Fibroblast of lung (primary cell): Measurements from ENCODE around the gene TCAF1. TPM values are rescaled to one million over a fixed set of nuclear protein-coding genes. Genes with fewer than 3 reads are reported as not detected.
"Not testable (repeated sequence)": the region's sequence is repeated elsewhere in the genome, so short reads cannot be mapped to it uniquely, and the experiment has no call there.

Source experiments
- DNase-seq, 2 donors: peaks; one replicate each; pipeline versions ENCODE4 v3.0.0 to v3.0.0-alpha.2; 2010; ENCODE audit warnings: low read depth in 2 of 2
- H2AFZ ChIP-seq: 2 replicates; pipeline ENCODE4 v1.5.1; 2012; ENCODE audit warnings: low read length, control low read depth, inconsistent platforms
- H3K27ac ChIP-seq: 2 replicates; pipeline ENCODE4 v1.5.1; 2011; ENCODE audit warnings: low read length, control low read depth; ENCODE audit not compliant: insufficient read depth
- H3K27me3 ChIP-seq: 2 replicates; pipeline ENCODE4 v1.5.1; 2011; ENCODE audit warnings: mild to moderate bottlenecking, low read length; ENCODE audit not compliant: control insufficient read depth, insufficient read depth
- H3K36me3 ChIP-seq: 2 replicates; pipeline ENCODE4 v1.5.1; 2011; ENCODE audit warnings: low read length; ENCODE audit not compliant: control insufficient read depth, insufficient read depth
- H3K4me1 ChIP-seq: 2 replicates; pipeline ENCODE4 v1.5.1; 2011; ENCODE audit warnings: low read length; ENCODE audit not compliant: control insufficient read depth, insufficient read depth; ENCODE audit errors: extremely low read depth
- H3K4me2 ChIP-seq: 2 replicates; pipeline ENCODE4 v1.5.1; 2011; ENCODE audit warnings: low read length, control low read depth; ENCODE audit not compliant: insufficient read depth; ENCODE audit errors: extremely low read depth
- H3K4me3 ChIP-seq, 4 experiments: fragments of 200-600 bp in 1 of 4; sonication (generic) in 1 of 4; replicated peaks in 1 of 4; 2 replicates each; pipeline ENCODE4 v1.5.1; 2011 to 2016; ENCODE audit warnings: low read length in 4 of 4, low read depth in 3 of 4, mild to moderate bottlenecking in 3 of 4, control low read depth in 2 of 4, inconsistent platforms in 1 of 4, mixed read lengths in 1 of 4; ENCODE audit not compliant: insufficient read depth in 1 of 4; ENCODE audit errors: control extremely low read depth in 1 of 4
- H3K79me2 ChIP-seq: 2 replicates; pipeline ENCODE4 v1.5.1; 2012; ENCODE audit warnings: mild to moderate bottlenecking, low read length, inconsistent platforms; ENCODE audit not compliant: control insufficient read depth, insufficient read depth
- H3K9ac ChIP-seq: 2 replicates; pipeline ENCODE4 v1.5.1; 2011; ENCODE audit warnings: mild to moderate bottlenecking, low read length, control low read depth; ENCODE audit not compliant: insufficient read depth
- H3K9me3 ChIP-seq: 2 replicates; pipeline ENCODE4 v1.5.1; 2012; ENCODE audit warnings: low read depth, low read length; ENCODE audit not compliant: control insufficient read depth, insufficient read depth
- H4K20me1 ChIP-seq: 2 replicates; pipeline ENCODE4 v1.5.1; 2011; ENCODE audit warnings: low read length; ENCODE audit not compliant: control insufficient read depth, insufficient read depth; ENCODE audit errors: extremely low read depth
- polyA plus RNA-seq, 2 donors: library from polyadenylated mRNA; depleted of rRNA in 1 of 2; stranded (reverse) in 1 of 2; unstranded in 1 of 2; fragments of >200 nt; gene quantifications; 2 replicates each; pipeline ENCODE4 v1.2.1, GENCODE V29; 2011 to 2012; ENCODE audit warnings: missing spikeins in 1 of 2
- total RNA-seq: library from RNA; depleted of rRNA; stranded (reverse); fragments of >200 nt; gene quantifications from 2 replicates; pipeline ENCODE4 v1.2.1, GENCODE V29; 2014
- TF ChIP-seq, protein P1 (sequence below), 2 donors: IDR thresholded peaks in 1 of 2; conservative IDR thresholded peaks in 1 of 2; 1 replicate in 1 of 2; 2 replicates in 1 of 2; pipeline ENCODE4 v1.5.1; 2011 to 2012; ENCODE audit warnings: low read length in 2 of 2, control low read depth in 1 of 2, inconsistent platforms in 1 of 2, low read depth in 1 of 2, mild to moderate bottlenecking in 1 of 2

Gene TCAF1
- total and polyA plus RNA-seq, 2 donors (not counting 1 experiment from before 2014, with no cell fraction given): 61.2 to 65.6 TPM

DNA sequence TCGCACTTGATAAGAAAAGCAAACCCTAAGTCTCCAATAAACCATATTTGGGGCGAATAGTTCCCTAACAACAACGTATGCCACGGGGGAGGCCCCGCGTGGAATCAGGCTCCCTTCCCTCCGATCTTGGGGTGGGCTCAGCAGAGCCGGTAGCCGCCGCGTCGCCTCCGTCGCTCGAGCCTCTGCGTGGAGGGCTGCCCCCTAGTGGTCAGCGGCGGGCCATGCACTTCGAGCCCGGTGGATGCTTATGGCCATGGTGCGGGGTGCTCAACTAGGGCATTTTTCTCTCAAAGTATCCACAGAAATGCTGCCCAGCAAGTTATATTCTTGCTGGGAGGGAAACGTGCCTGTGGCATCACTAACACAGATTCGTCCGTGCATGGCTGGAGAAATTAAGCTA is 64.8 kb downstream of the TCAF1 start:
- H2AFZ ChIP-seq, H3K9me3 ChIP-seq: not testable (repeated sequence)
- peak overlapping the region in 2 of 4 experiments; percentile 28 to 30 for H3K4me3 ChIP-seq

DNA sequence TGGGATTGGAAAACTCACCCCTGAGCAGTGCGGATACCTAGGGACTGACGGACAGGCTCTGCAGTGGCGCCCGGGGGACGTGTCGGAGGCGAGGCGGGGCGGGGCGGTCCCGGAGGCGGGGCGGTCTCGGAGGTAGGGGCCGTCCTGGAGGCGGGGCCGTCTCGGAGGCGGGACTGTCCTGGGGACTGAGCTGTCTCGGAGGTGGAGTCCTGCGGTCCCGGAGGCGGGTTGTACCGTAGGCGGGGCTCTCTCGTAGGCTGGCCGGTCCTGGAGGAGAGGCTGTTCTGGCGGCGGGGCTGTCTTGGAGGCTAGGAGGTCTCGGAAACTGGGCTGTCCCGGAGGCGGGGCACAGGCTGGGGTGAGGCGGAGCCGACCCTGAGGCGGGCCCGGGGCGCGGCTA is 65.4 kb downstream of the TCAF1 start:
- not testable (repeated sequence) for H2AFZ ChIP-seq, H3K9me3 ChIP-seq, H4K20me1 ChIP-seq, H3K4me1 ChIP-seq, H3K9ac ChIP-seq, DNase-seq, H3K27me3 ChIP-seq, H3K4me2 ChIP-seq, H3K27ac ChIP-seq, H3K36me3 ChIP-seq, H3K79me2 ChIP-seq
- H3K4me3 ChIP-seq: peak overlapping the region in 3 of 4 experiments; percentile 26 to 49 (median 43)

More for the DNA sequence above, 64.8 kb downstream of the TCAF1 start:
- H3K27ac ChIP-seq, H3K36me3 ChIP-seq, H3K27me3 ChIP-seq, H3K9ac ChIP-seq, H4K20me1 ChIP-seq, DNase-seq, H3K79me2 ChIP-seq, H3K4me1 ChIP-seq, H3K4me2 ChIP-seq: not testable (repeated sequence)
- TF ChIP-seq, protein P1, sequence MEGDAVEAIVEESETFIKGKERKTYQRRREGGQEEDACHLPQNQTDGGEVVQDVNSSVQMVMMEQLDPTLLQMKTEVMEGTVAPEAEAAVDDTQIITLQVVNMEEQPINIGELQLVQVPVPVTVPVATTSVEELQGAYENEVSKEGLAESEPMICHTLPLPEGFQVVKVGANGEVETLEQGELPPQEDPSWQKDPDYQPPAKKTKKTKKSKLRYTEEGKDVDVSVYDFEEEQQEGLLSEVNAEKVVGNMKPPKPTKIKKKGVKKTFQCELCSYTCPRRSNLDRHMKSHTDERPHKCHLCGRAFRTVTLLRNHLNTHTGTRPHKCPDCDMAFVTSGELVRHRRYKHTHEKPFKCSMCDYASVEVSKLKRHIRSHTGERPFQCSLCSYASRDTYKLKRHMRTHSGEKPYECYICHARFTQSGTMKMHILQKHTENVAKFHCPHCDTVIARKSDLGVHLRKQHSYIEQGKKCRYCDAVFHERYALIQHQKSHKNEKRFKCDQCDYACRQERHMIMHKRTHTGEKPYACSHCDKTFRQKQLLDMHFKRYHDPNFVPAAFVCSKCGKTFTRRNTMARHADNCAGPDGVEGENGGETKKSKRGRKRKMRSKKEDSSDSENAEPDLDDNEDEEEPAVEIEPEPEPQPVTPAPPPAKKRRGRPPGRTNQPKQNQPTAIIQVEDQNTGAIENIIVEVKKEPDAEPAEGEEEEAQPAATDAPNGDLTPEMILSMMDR (conservative IDR thresholded peaks at IDR 0.05 in 1 of 2, IDR thresholded peaks at IDR 0.05 in 1 of 2; ENCODE audit: low read depth in 1 of 2, low read length in 2 of 2): peak; percentile 10 to 21

- H3K27me3 ChIP-seq, H4K20me1 ChIP-seq, H3K4me1 ChIP-seq, H3K27ac ChIP-seq, H3K36me3 ChIP-seq, H3K4me3 ChIP-seq, H3K9ac ChIP-seq, H2AFZ ChIP-seq, H3K79me2 ChIP-seq, H3K9me3 ChIP-seq, H3K4me2 ChIP-seq, DNase-seq: not testable (repeated sequence)
Measured at GRCh38 chr7:143836088-143836487, 65.9 kb downstream of the TCAF1 start.

DNA sequence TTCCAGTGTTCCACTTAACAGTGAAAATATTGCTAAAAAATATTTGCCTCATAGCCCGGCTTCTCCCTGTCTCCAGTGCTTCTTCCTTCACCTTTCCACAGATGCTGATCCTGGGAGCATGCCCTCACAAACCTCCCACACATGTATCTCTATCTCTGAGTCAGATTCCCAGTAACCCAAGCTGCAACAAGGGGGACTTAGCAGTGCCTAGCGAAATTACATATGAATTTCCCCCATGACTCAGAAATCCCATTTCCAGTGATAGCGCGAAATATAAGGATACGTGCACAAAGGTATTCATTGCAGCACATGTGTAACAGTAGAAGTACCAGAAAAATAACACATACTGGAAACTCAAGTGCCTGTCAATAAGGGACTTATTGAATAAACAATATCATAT is 75.4 kb downstream of the TCAF1 start:
- H3K4me2 ChIP-seq, H3K4me3 ChIP-seq, H3K27ac ChIP-seq, H3K9me3 ChIP-seq, H4K20me1 ChIP-seq, H3K36me3 ChIP-seq, H3K27me3 ChIP-seq, H3K4me1 ChIP-seq, H3K79me2 ChIP-seq, H2AFZ ChIP-seq, DNase-seq, H3K9ac ChIP-seq: not testable (repeated sequence)

GRCh38 chr7:143824295-143825135 is 77.5 kb downstream of the TCAF1 start:
- not testable (repeated sequence) for H3K9ac ChIP-seq, H4K20me1 ChIP-seq, H3K9me3 ChIP-seq, H3K27ac ChIP-seq, DNase-seq, H3K79me2 ChIP-seq, H3K27me3 ChIP-seq, H3K36me3 ChIP-seq, H3K4me1 ChIP-seq, H2AFZ ChIP-seq, H3K4me3 ChIP-seq, H3K4me2 ChIP-seq

- not testable (repeated sequence) for H3K4me3 ChIP-seq, H3K9ac ChIP-seq, H3K36me3 ChIP-seq, H2AFZ ChIP-seq, H3K27me3 ChIP-seq, H3K9me3 ChIP-seq, H4K20me1 ChIP-seq, H3K27ac ChIP-seq, H3K4me1 ChIP-seq, DNase-seq, H3K4me2 ChIP-seq, H3K79me2 ChIP-seq
Measured at GRCh38 chr7:143823634-143824294, 78.2 kb downstream of the TCAF1 start.
